Brain microvascular endothelial cell (primary cell): Measurements from ENCODE around the gene GRIK4.

Experiments used
- DNase-seq: peaks from one replicate; pipeline ENCODE4 v3.0.0-alpha.2; 2020
- H3K27ac ChIP-seq: fragments of 250-450 bp; sonication (Bioruptor Pico); 2 replicates; pipeline ENCODE4 v1.5.1; 2020; ENCODE audit warnings: mild to moderate bottlenecking, moderate library complexity
- H3K27me3 ChIP-seq: fragments of 250-450 bp; sonication (Bioruptor Pico); replicated peaks from 2 replicates; pipeline ENCODE4 v1.5.1; 2020; ENCODE audit warnings: mild to moderate bottlenecking
- H3K36me3 ChIP-seq: fragments of 250-450 bp; sonication (Bioruptor Pico); replicated peaks from 2 replicates; pipeline ENCODE4 v1.5.1; 2020; ENCODE audit warnings: mild to moderate bottlenecking
- H3K4me3 ChIP-seq: 2 replicates; pipeline ENCODE4 v1.5.1; 2011; ENCODE audit warnings: low read depth, mild to moderate bottlenecking, control low read depth, low read length, moderate library complexity
- CTCF ChIP-seq: IDR thresholded peaks from 2 replicates; pipeline ENCODE4 v1.5.1; 2011; ENCODE audit warnings: low read depth, mild to moderate bottlenecking, moderate library complexity, low read length, control low read depth, inconsistent platforms; ENCODE audit errors: missing control alignments
- in situ Hi-C: cut with HindIII; loops from 2 replicates; pipeline ENCODE4 v1.10.0; 2017; ENCODE audit warnings: low sequenced_read_pairs, low pct_ligation_motif_present

The GRIK4 gene

GRCh38 chr11:120632579-120632978 lies 121.0 kb downstream of the GRIK4 start:
- no peak for DNase-seq
- no peaks in the 10 kb centered on the region for H3K27me3 ChIP-seq
- H3K27ac ChIP-seq: no peak overlapping the region
- TF ChIP-seq CTCF: peak; percentile 52
- no peaks in the 10 kb centered on the region for H3K36me3 ChIP-seq
- in situ Hi-C loops: no loop called here
- no peak overlapping the region for H3K4me3 ChIP-seq

GRCh38 chr11:120633616-120634393 lies 122.3 kb downstream of the GRIK4 start:
- Histone ChIP-seq H3K36me3 (no peaks in the 10 kb centered on the region), H3K4me3 (no peak overlapping the region), H3K27me3 (no peaks in the 10 kb centered on the region), H3K27ac (no peak overlapping the region)
- TF ChIP-seq CTCF: no peak
- no peak for DNase-seq
- in situ Hi-C loops: no loop called here

GRCh38 chr11:120634706-120635105 lies 123.2 kb downstream of the GRIK4 start:
- Histone ChIP-seq H3K4me3 (no peak overlapping the region), H3K27ac (no peak overlapping the region), H3K27me3 (no peaks in the 10 kb centered on the region), H3K36me3 (no peaks in the 10 kb centered on the region)
- no peak for DNase-seq
- in situ Hi-C loops: no loop called here
- TF ChIP-seq CTCF: no peak

- Histone ChIP-seq H3K36me3 (no peaks in the 10 kb centered on the region), H3K4me3 (no peak overlapping the region), H3K27me3 (no peaks in the 10 kb centered on the region), H3K27ac (no peak overlapping the region)
- in situ Hi-C loops: no loop called here
- TF ChIP-seq CTCF: no peak
- no peak for DNase-seq
Measured at GRCh38 chr11:120635136-120635810, 123.7 kb downstream of the GRIK4 start.

GRCh38 chr11:120637131-120637530 lies 125.6 kb downstream of the GRIK4 start:
- Histone ChIP-seq H3K36me3 (no peaks in the 10 kb centered on the region), H3K4me3 (no peak overlapping the region), H3K27me3 (no peaks in the 10 kb centered on the region), H3K27ac (no peak overlapping the region)
- TF ChIP-seq CTCF: no peak
- in situ Hi-C loops: no loop called here
- no peak for DNase-seq
